GM19099 (cell line): ENCODE results near the gene KIAA1671.

Source experiments
- POLR2A ChIP-seq: IDR thresholded peaks from 3 replicates; pipeline ENCODE4 v1.6.1; 2011; ENCODE audit warnings: low read depth; ENCODE audit not compliant: insufficient read length; ENCODE audit errors: extremely low read depth

KIAA1671 gene

GRCh38 chr22:24951942-24952836 is at the start of gene KIAA1671:
Gene KIAA1671 (plus strand): TSS chr22:24952716. CDS start chr22:25028000, 75,284 bp downstream.
- TF ChIP-seq POLR2A, result no peak

DNA sequence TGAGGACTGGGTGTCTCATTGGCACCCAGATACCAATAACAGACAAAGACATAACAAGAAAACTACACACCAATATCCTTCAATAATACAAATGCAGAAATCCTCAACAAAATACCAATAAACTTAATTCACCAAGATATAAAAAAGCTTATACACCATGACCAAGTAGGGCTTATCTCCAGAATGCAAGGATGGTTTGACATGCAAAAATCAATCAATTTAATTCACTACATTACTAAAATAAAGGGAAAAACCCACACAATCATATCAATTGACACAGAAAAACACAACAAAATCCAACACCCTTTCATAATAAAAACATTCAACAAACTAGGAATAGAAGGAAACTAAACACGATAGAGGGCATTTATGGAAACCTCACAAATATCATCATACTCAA is 46.6 kb upstream of the KIAA1671 start:
- TF ChIP-seq POLR2A, result no peak

DNA sequence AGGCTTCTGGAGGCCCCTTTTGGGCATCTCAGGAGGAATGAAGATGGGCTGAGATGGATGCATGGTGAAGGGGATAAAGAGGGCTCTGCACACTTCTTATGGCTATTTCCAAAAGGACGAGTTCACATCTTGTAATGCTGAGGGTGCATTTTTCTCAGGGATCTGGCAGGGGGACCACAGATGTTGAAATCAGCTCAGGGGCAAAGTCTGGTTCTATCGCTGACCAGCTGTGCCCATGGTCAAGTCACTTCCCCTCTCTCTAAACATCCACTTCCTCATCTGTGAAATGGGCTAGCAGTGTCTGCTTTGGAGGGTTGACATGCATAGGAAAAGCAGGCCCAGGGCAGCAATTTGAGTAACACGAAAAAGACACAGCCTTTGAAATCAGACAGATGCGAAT is 32.5 kb upstream of the KIAA1671 start:
- TF ChIP-seq POLR2A, result no peak

- TF ChIP-seq POLR2A, result no peak
Measured at GRCh38 chr22:24925586-24926427, 26.7 kb upstream of the KIAA1671 start.

- no peak for TF ChIP-seq POLR2A
Measured at GRCh38 chr22:24926428-24926725, 26.1 kb upstream of the KIAA1671 start.

- no peak for TF ChIP-seq POLR2A
Measured at GRCh38 chr22:24926849-24927579, 25.5 kb upstream of the KIAA1671 start.

DNA sequence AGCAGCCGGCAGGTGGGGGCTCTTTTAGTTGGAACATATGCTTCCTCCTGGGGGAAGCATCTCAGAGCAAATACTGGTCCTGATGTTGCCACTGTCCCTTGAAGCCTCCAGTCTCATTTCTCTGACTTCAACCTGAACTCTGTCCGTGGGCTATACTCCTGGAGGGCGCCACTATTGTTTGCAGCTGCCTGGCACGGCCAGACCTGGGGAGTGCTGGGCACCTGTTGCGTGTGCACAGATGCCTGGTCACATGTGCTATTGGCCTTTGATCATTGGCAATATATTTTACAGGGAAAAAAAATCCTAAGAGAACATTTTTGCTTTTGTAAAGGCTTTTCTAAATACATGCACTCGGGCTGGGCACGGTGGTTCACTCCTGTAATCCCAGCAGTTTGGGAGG is 24.2 kb upstream of the KIAA1671 start:
- TF ChIP-seq POLR2A, result no peak

GRCh38 chr22:24930678-24931077 is 21.8 kb upstream of the KIAA1671 start:
- no peak for TF ChIP-seq POLR2A

DNA sequence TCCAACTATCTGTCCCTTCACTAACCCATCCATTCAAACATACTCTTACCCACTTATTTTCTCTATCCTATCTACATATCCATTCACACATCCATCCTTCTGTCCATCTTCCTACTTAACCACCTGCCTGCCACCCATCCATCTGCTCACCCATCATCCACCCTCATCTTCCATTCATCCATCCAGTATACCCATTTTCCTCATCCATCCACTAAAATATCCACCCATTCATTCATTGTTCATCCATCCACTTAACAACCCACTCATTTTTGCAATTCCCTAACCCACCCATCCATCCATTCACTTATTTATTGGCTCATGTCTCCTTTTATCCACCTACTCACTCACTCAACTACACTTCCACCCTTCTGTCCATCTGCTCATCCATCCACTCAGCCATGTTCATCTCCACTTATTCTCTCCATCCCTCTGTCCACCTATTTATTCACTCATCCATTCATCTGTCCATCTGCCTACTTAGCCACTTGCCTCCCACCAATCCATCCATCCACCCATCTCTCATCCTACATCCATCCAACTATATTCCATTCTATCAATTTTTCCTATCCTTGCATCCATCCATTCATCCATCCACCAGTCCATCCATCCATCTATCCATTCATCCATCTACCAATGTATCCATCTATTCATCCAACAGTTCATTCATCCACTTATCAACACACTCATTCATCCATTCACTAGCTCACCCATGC is 16.6 kb upstream of the KIAA1671 start:
- TF ChIP-seq POLR2A, result no peak

DNA sequence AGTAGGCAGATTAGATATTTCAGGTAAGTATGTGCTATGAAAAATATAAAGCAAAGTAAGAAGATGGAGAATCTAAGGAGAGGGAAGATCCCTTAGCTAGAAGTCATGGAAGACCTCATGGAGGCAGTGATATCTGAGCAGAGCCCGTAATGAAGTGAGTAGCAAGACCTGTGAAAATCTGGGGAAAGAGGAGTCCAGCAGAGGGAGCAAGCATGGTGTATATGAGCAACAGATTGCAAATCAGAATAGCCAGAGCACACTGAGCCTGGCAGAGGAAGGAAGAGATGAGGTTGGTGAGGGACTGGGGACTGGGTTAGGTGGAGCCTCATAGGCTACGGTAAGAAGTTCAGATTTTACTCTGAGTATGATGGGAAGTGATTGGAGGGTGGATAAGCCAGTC is 15.4 kb upstream of the KIAA1671 start:
- no peak for TF ChIP-seq POLR2A

- TF ChIP-seq POLR2A, result no peak
Measured at GRCh38 chr22:24938741-24939341, 13.7 kb upstream of the KIAA1671 start.

DNA sequence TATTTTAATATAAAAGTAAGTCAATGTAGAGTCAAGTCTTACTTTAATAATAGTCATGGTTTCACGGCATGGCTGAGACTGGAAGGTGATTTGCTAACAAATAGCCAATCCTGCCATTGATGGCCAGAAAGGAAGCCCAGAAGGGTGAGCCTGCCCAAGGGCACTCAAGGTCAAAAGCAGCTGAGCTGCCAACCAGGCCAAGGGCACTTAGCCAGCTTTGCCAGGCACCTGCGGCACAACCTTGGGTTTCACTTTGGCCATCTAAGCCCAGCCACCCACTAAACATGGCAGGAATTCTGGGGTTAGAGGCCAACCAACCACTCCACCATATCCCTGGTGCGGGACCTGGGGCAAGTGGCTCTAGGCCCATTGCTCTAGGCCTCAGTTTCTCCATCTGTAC is 10.2 kb upstream of the KIAA1671 start:
- TF ChIP-seq POLR2A, result no peak

- TF ChIP-seq POLR2A, result no peak
Measured at GRCh38 chr22:24944217-24944937, 8.1 kb upstream of the KIAA1671 start.

DNA sequence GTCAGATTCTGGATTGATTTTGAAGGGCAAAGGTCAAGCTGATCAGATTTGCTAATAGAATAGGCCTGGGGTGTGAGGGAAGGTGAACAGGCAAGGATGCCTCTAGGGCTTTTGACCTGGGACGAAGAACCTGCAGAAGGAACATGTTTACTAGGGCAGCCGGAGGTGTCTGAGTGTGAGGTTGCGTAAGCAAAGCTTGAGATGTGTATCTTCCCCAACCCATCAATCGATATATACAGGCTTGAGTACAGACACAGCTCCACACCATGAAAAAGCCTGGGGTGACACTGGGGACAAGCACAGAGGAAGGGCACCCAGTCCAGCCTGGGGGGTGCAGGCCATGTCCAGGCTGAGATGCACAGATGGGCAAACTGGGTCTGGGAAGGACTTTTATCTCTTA is 7.1 kb upstream of the KIAA1671 start:
- no peak for TF ChIP-seq POLR2A
